Subcutaneous abdominal adipose tissue (tissue), 5 donors: Measurements from ENCODE around the gene CNTN5.

Experiments used
- H3K27ac ChIP-seq: one replicate; pipeline ENCODE4 v1.7.0; 2013; ENCODE audit warnings: low read depth, mild to moderate bottlenecking, inconsistent platforms, low read length, moderate library complexity
- H3K27me3 ChIP-seq, 5 donors: one replicate each; pipeline ENCODE4 v1.7.0; 2013; ENCODE audit warnings: low read length in 5 of 5, inconsistent platforms in 1 of 5; ENCODE audit not compliant: control insufficient read depth in 5 of 5, insufficient read depth in 4 of 5
- H3K36me3 ChIP-seq, 5 donors: one replicate each; pipeline ENCODE4 v1.7.0; 2013; ENCODE audit warnings: low read length in 5 of 5; ENCODE audit not compliant: control insufficient read depth in 5 of 5, insufficient read depth in 5 of 5
- H3K4me1 ChIP-seq, 5 donors: one replicate each; pipeline ENCODE4 v1.7.0; 2013; ENCODE audit warnings: low read length in 5 of 5, mild to moderate bottlenecking in 3 of 5, moderate library complexity in 1 of 5; ENCODE audit not compliant: control insufficient read depth in 5 of 5, insufficient read depth in 5 of 5
- H3K4me3 ChIP-seq, 5 donors: one replicate each; pipeline ENCODE4 v1.7.0; 2013; ENCODE audit warnings: low read length in 5 of 5, low read depth in 1 of 5
- H3K9ac ChIP-seq, 5 donors: one replicate each; pipeline ENCODE4 v1.7.0; 2013; ENCODE audit warnings: low read length in 5 of 5, mild to moderate bottlenecking in 4 of 5, moderate library complexity in 3 of 5
- H3K9me3 ChIP-seq, 5 donors: one replicate each; pipeline ENCODE4 v1.7.0; 2013; ENCODE audit warnings: low read length in 5 of 5; ENCODE audit not compliant: control insufficient read depth in 5 of 5
- donor health status: healthy.
- donor health status: healthy.
- donor health status: healthy.
- donor health status: healthy.
- donor health status: healthy.

CNTN5 gene

DNA sequence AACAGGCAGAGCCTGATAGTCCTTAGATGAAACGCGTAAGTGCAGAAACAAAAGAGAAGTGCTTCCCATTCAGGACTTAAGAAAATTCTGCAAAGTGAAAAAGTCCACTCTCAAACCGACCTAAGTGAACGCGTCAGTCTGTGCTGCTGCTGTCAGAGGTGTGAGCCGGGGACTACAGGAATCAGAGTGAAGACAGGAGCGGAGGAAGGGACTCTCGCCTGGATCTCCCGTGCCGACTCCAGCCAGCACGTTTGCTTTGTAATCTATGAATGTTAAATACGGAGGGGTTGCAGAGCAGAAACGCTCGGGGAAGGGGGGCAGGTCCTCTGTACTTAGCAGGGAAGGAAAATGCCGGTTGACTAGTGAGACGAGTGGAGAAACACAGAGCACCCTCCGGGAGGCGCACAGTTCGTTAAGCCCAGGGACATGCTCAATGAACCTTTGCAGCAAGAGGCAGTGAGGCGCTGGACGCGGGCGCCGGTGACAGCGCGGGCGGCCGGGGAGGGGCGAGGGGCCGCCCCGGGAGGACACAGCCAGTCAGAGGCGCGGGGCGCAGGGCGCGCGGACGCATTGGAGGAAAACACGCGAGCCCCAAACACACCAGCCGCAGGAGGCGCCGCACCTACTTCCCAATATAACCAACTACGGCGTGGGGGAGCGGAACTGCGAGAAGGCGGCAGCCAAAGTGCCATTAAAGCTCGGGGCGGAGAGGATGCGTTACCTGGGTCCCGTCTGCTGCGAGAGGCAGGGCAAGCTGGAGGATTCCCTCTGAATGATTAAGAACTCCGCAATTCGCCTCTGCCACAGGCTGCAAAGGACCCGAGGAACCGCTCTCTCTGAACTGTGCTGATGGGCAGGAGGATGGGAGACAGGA lies at the start of gene CNTN5:
Gene CNTN5, plus strand, starts transcription at position 598 of the 874 bp plus-strand sequence.
- H3K27ac ChIP-seq, result no peak within 1 kb of the TSS
- H3K4me3 ChIP-seq, result peak within 1 kb of the TSS; percentile 34 to 57 (median 42)
- H3K9ac ChIP-seq, result peak within 1 kb of the TSS in 1 of 5 donors; percentile 20
- no peaks in the 10 kb centered on the region for H3K36me3 ChIP-seq
- peaks cover 0 to 28% (median 18%) of the 10 kb centered on the region in 5 donors for H3K27me3 ChIP-seq
- peaks cover 0 to 11% (median 8%) of the 10 kb centered on the region in 5 donors for H3K4me1 ChIP-seq
- H3K9me3 ChIP-seq, result no peaks in the 10 kb centered on the region

DNA sequence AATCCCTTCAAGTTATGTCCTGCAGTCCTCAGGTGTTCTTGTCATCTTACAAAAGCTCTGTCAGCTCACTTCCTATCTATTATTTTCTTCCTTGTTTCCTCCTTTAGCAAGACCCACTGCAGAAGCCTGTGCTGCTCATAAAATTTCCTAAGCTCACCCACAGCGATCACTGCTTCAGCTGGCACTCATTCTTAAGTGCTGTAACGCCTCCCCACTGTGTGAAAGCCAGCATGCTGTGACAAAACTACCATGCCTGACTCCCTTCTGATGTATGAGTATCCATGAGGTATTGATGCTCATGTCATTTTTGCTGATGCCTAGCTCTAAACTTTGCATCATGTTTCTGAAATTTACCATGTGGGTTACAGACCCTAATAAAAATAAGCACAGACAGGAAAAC lies 41.5 kb upstream of the CNTN5 start:
- Histone ChIP-seq H3K9ac (no peak overlapping the region), H3K36me3 (no peaks in the 10 kb centered on the region), H3K27me3 (no peaks in the 10 kb centered on the region), H3K27ac (no peak overlapping the region), H3K9me3 (peaks cover 0 to 5% (median 0%) of the 10 kb centered on the region in 5 donors), H3K4me3 (no peak overlapping the region), H3K4me1 (no peaks in the 10 kb centered on the region)

DNA sequence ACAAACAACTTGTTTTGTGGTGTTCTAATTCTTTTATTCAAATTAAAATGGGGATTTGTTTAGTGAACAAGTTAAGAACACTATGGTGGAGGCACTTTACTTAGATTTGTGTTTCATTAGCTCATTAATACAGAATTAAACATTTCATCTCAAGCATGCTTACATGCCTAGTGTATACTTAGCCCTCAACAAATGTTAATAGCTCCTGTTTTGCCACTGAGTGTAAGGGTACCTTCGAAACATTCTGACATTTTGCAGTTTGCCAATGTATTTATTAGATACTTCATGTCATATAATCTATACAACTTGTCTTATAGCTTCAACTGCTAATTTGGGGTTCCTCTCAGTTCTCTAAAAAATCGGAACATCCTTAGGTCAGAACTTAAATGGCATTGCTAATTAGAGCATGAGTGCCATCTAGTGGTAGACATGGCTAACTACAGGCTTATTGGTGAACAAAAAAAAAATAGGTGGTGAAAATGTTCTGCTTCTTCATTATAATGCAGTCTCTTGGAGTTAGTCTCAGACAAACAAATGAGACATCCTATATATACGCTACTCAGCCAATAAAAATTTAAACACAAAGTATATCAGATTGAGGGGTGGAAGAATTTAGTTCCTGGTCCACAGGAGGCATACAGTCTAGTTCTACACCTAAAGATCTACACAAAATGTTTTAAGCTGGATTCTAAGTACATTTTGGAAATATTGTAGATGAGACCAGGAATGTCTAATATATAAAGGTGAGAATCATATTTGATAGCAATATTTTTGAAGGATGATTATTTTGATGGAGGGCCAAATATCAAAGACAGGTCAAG lies 4.9 kb upstream of the CNTN5 start:
- no peak overlapping the region for H3K27ac ChIP-seq
- H3K9me3 ChIP-seq, result no peaks in the 10 kb centered on the region
- no peak overlapping the region for H3K9ac ChIP-seq
- no peak overlapping the region for H3K4me3 ChIP-seq
- peaks cover 0 to 22% (median 15%) of the 10 kb centered on the region in 5 donors for H3K27me3 ChIP-seq
- H3K36me3 ChIP-seq, result no peaks in the 10 kb centered on the region
- H3K4me1 ChIP-seq, result peaks cover 0 to 7% (median 6%) of the 10 kb centered on the region in 5 donors

DNA sequence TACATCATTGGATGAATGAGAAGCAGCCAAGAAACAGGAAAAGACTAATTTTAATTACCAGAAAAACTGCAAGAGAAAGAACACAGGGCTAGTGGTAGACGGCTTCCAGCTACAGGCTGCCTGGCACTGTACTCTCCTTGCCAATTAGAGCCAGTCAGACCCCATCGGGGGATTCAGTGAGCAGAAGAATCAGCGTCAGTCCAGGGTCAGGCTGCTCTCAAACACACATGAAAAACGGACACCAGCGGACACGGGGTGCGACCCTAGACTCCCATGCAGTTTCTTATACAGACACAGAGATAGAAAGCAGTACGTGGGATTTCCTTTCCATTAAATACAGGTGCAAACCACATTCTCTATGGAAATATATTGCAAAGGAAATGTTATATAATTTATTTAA lies 1.1 kb upstream of the CNTN5 start:
- Histone ChIP-seq H3K4me1 (peaks cover 0 to 11% (median 8%) of the 10 kb centered on the region in 5 donors), H3K27ac (no peak overlapping the region), H3K36me3 (no peaks in the 10 kb centered on the region), H3K9me3 (no peaks in the 10 kb centered on the region), H3K9ac (peak overlapping the region in 1 of 5 donors; percentile 20), H3K27me3 (peaks cover 0 to 28% (median 18%) of the 10 kb centered on the region in 5 donors), H3K4me3 (no peak overlapping the region)

DNA sequence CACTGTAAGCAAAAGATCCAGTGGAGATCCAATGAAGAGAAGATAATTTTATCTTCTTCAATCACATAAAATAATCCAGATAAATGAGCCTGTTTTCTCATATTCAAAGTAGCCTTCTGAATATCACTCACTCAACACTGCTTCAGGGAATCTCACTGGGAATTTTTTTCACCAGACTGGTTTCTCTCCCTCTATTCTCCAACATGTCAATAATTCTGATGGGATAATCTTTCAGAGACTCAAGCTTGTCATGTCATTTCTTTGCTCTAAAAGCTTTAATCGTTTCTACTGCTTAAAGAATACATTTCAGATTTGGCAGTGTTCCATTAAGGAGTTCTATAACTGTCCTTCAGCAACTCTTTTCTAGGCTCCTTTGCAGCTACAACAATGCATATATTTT lies 16.3 kb downstream of the CNTN5 start:
- no peaks in the 10 kb centered on the region for H3K36me3 ChIP-seq
- H3K9me3 ChIP-seq, result no peaks in the 10 kb centered on the region
- no peak overlapping the region for H3K9ac ChIP-seq
- no peaks in the 10 kb centered on the region for H3K4me1 ChIP-seq
- H3K27ac ChIP-seq, result no peak overlapping the region
- no peaks in the 10 kb centered on the region for H3K27me3 ChIP-seq
- no peak overlapping the region for H3K4me3 ChIP-seq

DNA sequence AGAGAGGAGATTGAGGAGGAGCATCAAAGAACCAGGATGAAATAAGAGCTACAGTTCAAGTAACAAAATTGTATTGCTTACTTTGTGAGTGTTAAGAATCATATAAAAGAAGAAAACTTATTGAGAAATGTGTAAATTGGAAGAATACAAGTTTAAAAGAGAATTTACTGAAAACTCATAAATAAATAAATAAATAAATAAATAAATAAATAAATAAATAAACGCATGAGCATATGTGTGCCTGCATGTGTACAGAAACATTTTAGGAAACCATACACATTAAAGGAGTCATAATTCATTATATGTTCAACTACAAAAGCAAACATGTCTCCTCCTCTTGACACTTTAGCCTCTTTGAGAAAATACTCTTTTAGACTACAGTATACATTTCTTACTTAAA lies 42.6 kb downstream of the CNTN5 start:
- no peak overlapping the region for H3K4me3 ChIP-seq
- H3K36me3 ChIP-seq, result no peaks in the 10 kb centered on the region

DNA sequence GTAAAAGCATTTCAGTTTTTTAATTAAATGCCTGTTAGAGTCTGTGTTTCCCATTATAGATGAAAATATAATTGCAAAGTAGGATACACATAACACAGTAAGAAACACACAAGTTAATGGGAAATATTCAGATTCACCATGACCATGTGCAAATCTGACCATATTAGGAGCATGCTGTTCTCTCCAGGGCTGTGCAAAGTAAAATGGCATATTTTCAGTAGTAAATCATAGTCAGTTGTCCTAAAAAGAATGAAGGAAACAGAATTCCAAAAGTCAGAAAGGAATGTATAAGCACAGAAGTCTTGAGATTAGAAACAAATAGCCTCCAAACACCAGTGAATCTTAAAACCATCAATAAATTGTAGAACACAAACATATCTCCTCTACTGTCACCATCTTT lies 44.4 kb downstream of the CNTN5 start:
- Histone ChIP-seq H3K27me3 (no peaks in the 10 kb centered on the region), H3K9me3 (no peaks in the 10 kb centered on the region), H3K27ac (no peak overlapping the region), H3K36me3 (no peaks in the 10 kb centered on the region), H3K9ac (no peak overlapping the region), H3K4me1 (peaks cover 0 to 5% (median 0%) of the 10 kb centered on the region in 5 donors), H3K4me3 (no peak overlapping the region)

More for the DNA sequence above, 42.6 kb downstream of the CNTN5 start:
- no peak overlapping the region for H3K27ac ChIP-seq
- H3K27me3 ChIP-seq, result no peaks in the 10 kb centered on the region
- no peaks in the 10 kb centered on the region for H3K9me3 ChIP-seq
- no peaks in the 10 kb centered on the region for H3K4me1 ChIP-seq
- H3K9ac ChIP-seq, result no peak overlapping the region

DNA sequence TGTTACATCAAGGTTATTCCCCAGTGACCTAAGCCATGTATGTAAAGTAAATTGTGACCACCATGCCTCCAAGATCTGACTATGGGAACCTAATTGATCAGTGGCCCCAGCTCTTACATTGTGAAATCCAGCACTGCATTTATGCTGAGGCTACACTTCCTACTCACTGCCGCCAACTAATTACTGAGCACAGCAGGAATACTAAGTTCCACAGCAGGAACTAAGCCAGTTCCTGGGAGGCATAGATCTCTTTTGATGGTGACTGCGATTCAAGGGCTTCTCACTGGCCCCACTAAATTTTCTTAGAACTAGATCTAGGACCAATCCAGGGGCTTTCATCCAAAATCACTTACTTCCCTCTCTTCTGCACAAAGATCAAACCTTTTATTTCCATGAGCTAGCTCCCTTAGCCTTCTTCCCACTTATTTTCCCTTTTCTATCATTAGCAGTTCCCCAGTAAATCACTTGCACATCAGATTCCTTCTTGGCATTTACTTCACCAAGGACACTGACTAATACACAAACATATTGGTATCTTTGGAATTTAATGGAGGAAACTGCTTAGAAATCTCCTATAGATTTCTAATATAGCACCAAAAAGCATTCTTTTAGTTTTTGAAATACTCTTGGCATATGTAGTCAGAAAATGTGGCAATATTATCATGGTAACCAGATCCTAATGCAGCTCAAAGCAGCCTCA lies 46.0 kb downstream of the CNTN5 start:
- Histone ChIP-seq H3K27ac (no peak overlapping the region), H3K4me3 (no peak overlapping the region), H3K9me3 (no peaks in the 10 kb centered on the region), H3K9ac (no peak overlapping the region), H3K27me3 (no peaks in the 10 kb centered on the region), H3K36me3 (no peaks in the 10 kb centered on the region), H3K4me1 (peaks cover 0 to 7% (median 0%) of the 10 kb centered on the region in 5 donors)

DNA sequence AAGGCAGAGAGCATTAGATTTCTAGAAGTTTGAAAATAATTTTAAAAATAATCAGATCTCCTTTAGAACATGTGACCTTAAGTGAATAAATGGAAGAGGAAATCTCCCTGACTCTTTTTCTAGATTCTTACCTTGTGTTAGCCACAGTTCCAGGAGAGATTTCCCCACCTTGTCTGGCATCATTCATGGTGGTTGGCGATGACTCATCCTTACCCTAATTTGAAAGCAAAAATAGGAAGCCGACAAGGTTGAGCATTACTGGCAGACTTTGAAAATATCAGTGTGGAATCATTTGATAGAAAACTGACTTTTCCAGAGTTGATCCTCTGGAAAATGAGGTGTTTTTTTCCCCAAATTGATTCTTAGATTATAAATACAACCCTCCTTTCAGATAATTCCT lies 48.1 kb downstream of the CNTN5 start:
- H3K4me1 ChIP-seq, result peaks cover 0 to 7% (median 0%) of the 10 kb centered on the region in 5 donors
- H3K27me3 ChIP-seq, result no peaks in the 10 kb centered on the region
- no peaks in the 10 kb centered on the region for H3K9me3 ChIP-seq
- no peak overlapping the region for H3K4me3 ChIP-seq
- no peaks in the 10 kb centered on the region for H3K36me3 ChIP-seq
- H3K9ac ChIP-seq, result no peak overlapping the region
- no peak overlapping the region for H3K27ac ChIP-seq
